ENCODE data around the gene AFDN.

AFDN gene

GRCh38 chr6:167932468-167933276 is 106.0 kb downstream of the AFDN start:
- TF ChIP-seq CTCF (IDR thresholded peaks at IDR 0.05; ENCODE audit: low read depth, low read length) = no peak
- H3K4me3 ChIP-seq (replicated peaks in 1 of 2; ENCODE audit: low read depth in 2 of 2, low read length in 2 of 2) = no peak overlapping the region
- DNase-seq (ENCODE audit: low read depth in 2 of 2) = no peak

DNA sequence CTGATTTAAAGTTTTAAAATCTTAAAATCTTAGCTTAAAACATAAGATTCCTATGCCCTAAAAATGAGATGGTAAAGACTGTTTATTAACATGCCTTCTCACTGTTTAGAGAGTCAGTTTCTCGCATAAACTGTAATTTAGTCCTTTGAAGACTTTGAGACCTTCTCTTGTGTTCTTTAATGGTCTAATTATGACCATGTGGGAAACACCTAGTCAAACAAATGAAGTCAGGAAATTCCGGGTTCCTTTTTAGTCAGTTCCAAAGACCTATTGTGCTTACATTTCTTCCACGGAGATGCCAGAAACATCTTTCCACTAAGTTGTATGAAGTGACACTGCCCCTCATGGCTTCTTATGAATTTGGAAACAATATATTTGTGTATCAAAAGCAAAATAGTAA is 106.6 kb downstream of the AFDN start:
- TF ChIP-seq CTCF (IDR thresholded peaks at IDR 0.05; ENCODE audit: low read depth, low read length) = no peak
- DNase-seq (ENCODE audit: low read depth in 2 of 2) = no peak
- H3K4me3 ChIP-seq (replicated peaks in 1 of 2; ENCODE audit: low read depth in 2 of 2, low read length in 2 of 2) = no peak overlapping the region

GRCh38 chr6:167933847-167934246 is 107.1 kb downstream of the AFDN start:
- no peak overlapping the region for H3K4me3 ChIP-seq (replicated peaks in 1 of 2; ENCODE audit: low read depth in 2 of 2, low read length in 2 of 2)
- no peak for TF ChIP-seq CTCF (IDR thresholded peaks at IDR 0.05; ENCODE audit: low read depth, low read length)
- no peak for DNase-seq (ENCODE audit: low read depth in 2 of 2)

GRCh38 chr6:167934426-167934864 is 107.7 kb downstream of the AFDN start:
- no peak for TF ChIP-seq CTCF (IDR thresholded peaks at IDR 0.05; ENCODE audit: low read depth, low read length)
- DNase-seq (ENCODE audit: low read depth in 2 of 2) = peak in 1 of 2 donors; percentile 30
- H3K4me3 ChIP-seq (replicated peaks in 1 of 2; ENCODE audit: low read depth in 2 of 2, low read length in 2 of 2) = no peak overlapping the region

- TF ChIP-seq CTCF (IDR thresholded peaks at IDR 0.05; ENCODE audit: low read depth, low read length) = no peak
- DNase-seq (ENCODE audit: low read depth in 2 of 2) = no peak
- no peak overlapping the region for H3K4me3 ChIP-seq (replicated peaks in 1 of 2; ENCODE audit: low read depth in 2 of 2, low read length in 2 of 2)
Measured at GRCh38 chr6:167936051-167936450, 109.3 kb downstream of the AFDN start.

GRCh38 chr6:167937301-167937700 is 110.6 kb downstream of the AFDN start:
- TF ChIP-seq CTCF (IDR thresholded peaks at IDR 0.05; ENCODE audit: low read depth, low read length) = no peak
- DNase-seq (ENCODE audit: low read depth in 2 of 2) = no peak
- H3K4me3 ChIP-seq (replicated peaks in 1 of 2; ENCODE audit: low read depth in 2 of 2, low read length in 2 of 2) = no peak overlapping the region
